WI38 (cell line): ENCODE measurements around the gene GFPT2.

Experiments used
- H3K4me3 ChIP-seq: 2 replicates; pipeline ENCODE4 v1.5.1; 2011; ENCODE audit warnings: low read depth, mild to moderate bottlenecking, control low read depth, low read length
- TF ChIP-seq, protein P1 (sequence below): IDR thresholded peaks from 2 replicates; pipeline ENCODE4 v1.5.1; 2012; ENCODE audit warnings: low read depth, mild to moderate bottlenecking, control low read depth, low read length

Gene GFPT2

DNA sequence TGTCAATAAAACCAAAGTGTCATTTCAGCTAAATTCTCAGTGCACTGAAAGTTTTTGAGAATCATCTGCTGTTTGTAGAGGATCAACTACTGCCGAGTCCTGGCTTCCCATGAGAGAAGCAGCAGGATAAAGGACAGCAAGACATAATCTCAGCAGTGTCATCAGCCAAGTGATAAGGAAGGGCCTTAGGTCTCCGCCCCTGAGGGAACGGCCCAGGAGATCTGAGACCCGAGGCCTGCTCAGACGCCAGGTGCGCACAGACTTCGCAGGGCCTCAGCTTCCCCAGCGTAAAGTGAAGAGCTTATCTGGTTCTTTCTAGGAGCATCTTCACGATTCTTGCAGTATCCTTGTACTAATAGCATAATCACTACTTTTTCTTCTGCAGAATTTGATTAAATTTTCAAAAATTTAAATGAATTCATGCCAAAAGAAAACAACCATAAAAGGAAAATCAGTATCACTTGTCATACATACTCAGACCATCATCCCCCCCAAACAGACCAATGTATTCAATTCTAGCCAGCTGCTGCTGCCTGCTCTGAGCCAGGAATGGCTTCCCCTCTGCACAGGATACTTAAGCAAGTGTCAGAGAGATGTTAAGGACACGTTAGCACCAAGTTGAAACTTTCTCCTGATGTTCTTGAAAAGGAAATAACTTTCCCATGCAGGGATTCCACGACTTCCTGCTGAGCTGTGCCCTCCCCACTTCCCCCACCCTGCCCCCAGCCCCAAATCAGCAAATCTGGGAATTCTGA lies 2.2 kb downstream of the GFPT2 start:
- H3K4me3 ChIP-seq = no peak overlapping the region

DNA sequence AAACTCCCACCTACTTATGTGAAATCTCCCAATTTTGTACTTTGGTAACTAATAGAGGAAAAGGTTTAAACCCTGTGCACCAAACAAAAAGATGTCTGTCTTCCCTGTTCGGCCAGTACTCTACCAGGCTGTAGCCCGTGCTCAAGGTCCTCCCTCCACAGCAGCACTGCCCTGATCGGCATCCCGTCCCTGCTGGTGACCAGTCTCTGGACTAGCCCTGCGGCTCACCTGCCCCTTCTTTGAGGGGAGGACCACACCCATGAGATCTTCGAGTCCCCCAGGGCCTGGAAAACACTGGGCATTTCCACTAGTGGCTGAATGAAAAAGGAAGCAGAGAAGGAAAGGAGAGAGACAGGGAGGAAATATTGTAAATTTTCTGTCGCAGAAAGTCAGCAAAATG lies 2.8 kb downstream of the GFPT2 start:
- TF ChIP-seq, protein P1, sequence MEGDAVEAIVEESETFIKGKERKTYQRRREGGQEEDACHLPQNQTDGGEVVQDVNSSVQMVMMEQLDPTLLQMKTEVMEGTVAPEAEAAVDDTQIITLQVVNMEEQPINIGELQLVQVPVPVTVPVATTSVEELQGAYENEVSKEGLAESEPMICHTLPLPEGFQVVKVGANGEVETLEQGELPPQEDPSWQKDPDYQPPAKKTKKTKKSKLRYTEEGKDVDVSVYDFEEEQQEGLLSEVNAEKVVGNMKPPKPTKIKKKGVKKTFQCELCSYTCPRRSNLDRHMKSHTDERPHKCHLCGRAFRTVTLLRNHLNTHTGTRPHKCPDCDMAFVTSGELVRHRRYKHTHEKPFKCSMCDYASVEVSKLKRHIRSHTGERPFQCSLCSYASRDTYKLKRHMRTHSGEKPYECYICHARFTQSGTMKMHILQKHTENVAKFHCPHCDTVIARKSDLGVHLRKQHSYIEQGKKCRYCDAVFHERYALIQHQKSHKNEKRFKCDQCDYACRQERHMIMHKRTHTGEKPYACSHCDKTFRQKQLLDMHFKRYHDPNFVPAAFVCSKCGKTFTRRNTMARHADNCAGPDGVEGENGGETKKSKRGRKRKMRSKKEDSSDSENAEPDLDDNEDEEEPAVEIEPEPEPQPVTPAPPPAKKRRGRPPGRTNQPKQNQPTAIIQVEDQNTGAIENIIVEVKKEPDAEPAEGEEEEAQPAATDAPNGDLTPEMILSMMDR = no peak
- H3K4me3 ChIP-seq = no peak overlapping the region

More for the DNA sequence above, 2.2 kb downstream of the GFPT2 start:
- TF ChIP-seq, protein P1 = no peak

DNA sequence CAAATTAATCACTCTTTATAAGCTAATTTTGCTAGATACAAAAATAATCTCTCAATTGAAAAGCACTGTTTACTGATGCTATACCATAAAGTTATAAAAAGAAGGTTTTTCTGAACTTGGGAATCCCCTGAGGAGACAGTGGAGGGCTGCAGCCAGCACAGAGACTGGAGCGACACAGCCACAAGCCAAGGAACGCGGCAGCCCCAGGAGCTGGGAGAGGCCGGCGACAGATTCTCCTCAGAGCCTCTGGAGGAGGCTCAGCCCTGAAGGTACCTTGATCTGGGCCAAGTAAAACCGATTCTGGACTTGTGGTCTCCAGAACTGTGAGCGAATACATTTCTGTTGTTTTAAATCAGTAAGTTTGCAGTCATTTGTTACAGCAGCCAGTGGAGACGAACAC lies 3.7 kb downstream of the GFPT2 start:
- H3K4me3 ChIP-seq = no peak overlapping the region
- TF ChIP-seq, protein P1 = no peak

GRCh38 chr5:180348336-180348735 lies 4.8 kb downstream of the GFPT2 start:
- no peak overlapping the region for H3K4me3 ChIP-seq
- TF ChIP-seq, protein P1 = no peak

GRCh38 chr5:180347702-180348101 lies 5.4 kb downstream of the GFPT2 start:
- H3K4me3 ChIP-seq = no peak overlapping the region
- TF ChIP-seq, protein P1 = no peak

DNA sequence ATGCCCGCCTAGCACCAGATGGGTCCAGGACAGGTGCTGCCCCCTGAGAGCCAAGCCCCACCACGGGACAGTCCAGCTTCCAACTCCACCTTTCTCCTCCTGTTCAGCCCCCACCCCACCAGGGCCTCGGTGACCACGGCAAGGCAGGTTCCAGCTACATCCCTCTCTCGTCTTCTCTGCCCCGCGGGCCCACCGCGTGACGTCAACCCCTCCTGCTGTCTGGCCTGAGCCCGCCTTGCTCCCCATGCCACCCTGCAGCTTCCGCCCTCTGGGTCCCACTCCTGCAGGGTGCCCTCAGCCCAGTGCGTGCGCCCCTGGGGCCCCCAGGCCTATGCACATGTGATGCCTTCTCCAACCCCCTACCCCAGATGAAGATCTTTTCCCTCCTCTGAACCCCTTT lies 6.8 kb downstream of the GFPT2 start:
- TF ChIP-seq, protein P1 = no peak
- H3K4me3 ChIP-seq = no peak overlapping the region

DNA sequence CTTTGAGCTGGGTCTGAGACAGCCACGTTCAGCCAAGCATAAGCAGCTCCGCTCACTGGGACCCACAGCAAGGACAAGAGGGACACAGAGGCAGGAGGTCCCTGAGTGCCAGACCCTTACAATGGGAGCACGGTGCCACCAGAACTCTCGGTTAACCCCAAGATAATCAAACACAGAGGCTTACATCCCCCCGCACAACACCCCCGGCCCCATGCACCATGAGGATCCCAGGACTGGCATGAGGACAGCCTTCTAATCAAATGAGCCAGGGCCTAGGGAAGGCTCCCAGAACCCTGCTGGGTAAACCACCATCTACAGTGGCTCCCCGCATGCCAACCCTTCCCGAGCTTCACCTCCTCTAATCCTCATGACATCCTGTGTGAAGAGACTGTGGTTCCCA lies 7.4 kb downstream of the GFPT2 start:
- no peak overlapping the region for H3K4me3 ChIP-seq
- TF ChIP-seq, protein P1 = no peak
